H9 (cell line): ENCODE results near the gene WDR4. TPM values are rescaled to one million over a fixed set of nuclear protein-coding genes. Genes with fewer than 3 reads are reported as not detected.

Experiments
- DNase-seq: peaks from one replicate; pipeline ENCODE4 v3.0.0-alpha.2; 2017
- H2AFZ ChIP-seq: one replicate; pipeline ENCODE4 v1.6.1; 2013; ENCODE audit warnings: mild to moderate bottlenecking, low read length, control low read depth, moderate library complexity
- H2AK5ac ChIP-seq: 2 replicates; pipeline ENCODE4 v1.6.1; 2013; ENCODE audit warnings: low read length, control low read depth, mixed read lengths; ENCODE audit not compliant: insufficient read length
- H2BK120ac ChIP-seq: one replicate; pipeline ENCODE4 v1.6.1; 2013; ENCODE audit warnings: low read depth, mild to moderate bottlenecking, low read length, control low read depth, inconsistent platforms; ENCODE audit not compliant: poor library complexity, severe bottlenecking
- H2BK12ac ChIP-seq: 2 replicates; pipeline ENCODE4 v1.6.1; 2013; ENCODE audit warnings: low read length, control low read depth, mixed read lengths, low read depth; ENCODE audit not compliant: insufficient read length
- H2BK15ac ChIP-seq: 2 replicates; pipeline ENCODE4 v1.6.1; 2013; ENCODE audit warnings: low read depth, low read length, control low read depth
- H2BK20ac ChIP-seq: one replicate; pipeline ENCODE4 v1.6.1; 2013; ENCODE audit warnings: low read depth, mild to moderate bottlenecking, low read length, control low read depth, inconsistent platforms; ENCODE audit not compliant: poor library complexity, severe bottlenecking
- H2BK5ac ChIP-seq: 2 replicates; pipeline ENCODE4 v1.6.1; 2013; ENCODE audit warnings: low read length, control low read depth, mixed read lengths; ENCODE audit not compliant: insufficient read length
- H3K14ac ChIP-seq: 2 replicates; pipeline ENCODE4 v1.6.1; 2013; ENCODE audit warnings: low read length, control low read depth; ENCODE audit not compliant: insufficient read depth
- H3K18ac ChIP-seq: 2 replicates; pipeline ENCODE4 v1.6.1; 2013; ENCODE audit warnings: low read depth, mild to moderate bottlenecking, mixed read lengths, low read length, control low read depth; ENCODE audit not compliant: insufficient read length
- H3K23ac ChIP-seq: 2 replicates; pipeline ENCODE4 v1.6.1; 2013; ENCODE audit warnings: low read length, control low read depth, mixed read lengths, low read depth; ENCODE audit not compliant: insufficient read length
- H3K23me2 ChIP-seq: 2 replicates; pipeline ENCODE4 v1.6.1; 2013; ENCODE audit warnings: low read depth, mild to moderate bottlenecking, mixed read lengths, low read length, control low read depth; ENCODE audit not compliant: insufficient read length, poor library complexity, severe bottlenecking
- H3K27ac ChIP-seq: 2 replicates; pipeline ENCODE4 v1.5.1; 2013; ENCODE audit warnings: low read length, control low read depth, mixed read lengths, low read depth; ENCODE audit not compliant: insufficient read length
- H3K27me3 ChIP-seq: 2 replicates; pipeline ENCODE4 v1.6.1; 2013; ENCODE audit warnings: low read length, control low read depth, inconsistent platforms; ENCODE audit not compliant: insufficient read depth
- H3K4ac ChIP-seq: 2 replicates; pipeline ENCODE4 v1.6.1; 2013; ENCODE audit warnings: low read depth, mild to moderate bottlenecking, control low read depth, inconsistent platforms, low read length, moderate library complexity
- H3K4me1 ChIP-seq: 2 replicates; pipeline ENCODE4 v1.6.1; 2013; ENCODE audit warnings: low read length, control low read depth, inconsistent platforms; ENCODE audit not compliant: insufficient read depth
- H3K4me2 ChIP-seq: 2 replicates; pipeline ENCODE4 v1.6.1; 2013; ENCODE audit warnings: low read length, control low read depth, mixed read lengths; ENCODE audit not compliant: insufficient read length, insufficient read depth
- H3K56ac ChIP-seq: 2 replicates; pipeline ENCODE4 v1.6.1; 2013; ENCODE audit warnings: low read depth, mild to moderate bottlenecking, mixed read lengths, low read length, control low read depth; ENCODE audit not compliant: insufficient read length
- H3K79me1 ChIP-seq: 2 replicates; pipeline ENCODE4 v1.6.1; 2013; ENCODE audit warnings: low read depth, mild to moderate bottlenecking, moderate library complexity, low read length, control low read depth, inconsistent platforms; ENCODE audit not compliant: insufficient read depth, poor library complexity, severe bottlenecking
- H3K79me2 ChIP-seq: 2 replicates; pipeline ENCODE4 v1.6.1; 2013; ENCODE audit warnings: low read length, control low read depth, inconsistent platforms; ENCODE audit not compliant: insufficient read depth
- H3K9ac ChIP-seq: 2 replicates; pipeline ENCODE4 v1.6.1; 2013; ENCODE audit warnings: low read length, control low read depth, mixed read lengths; ENCODE audit not compliant: insufficient read length; ENCODE audit errors: extremely low read depth
- H3K9me3 ChIP-seq: one replicate; pipeline ENCODE4 v1.6.1; 2013; ENCODE audit warnings: low read depth, low read length, inconsistent platforms; ENCODE audit not compliant: control insufficient read depth
- H3T11ph ChIP-seq: one replicate; pipeline ENCODE4 v1.6.1; 2013; ENCODE audit warnings: mild to moderate bottlenecking, low read length, control low read depth, inconsistent platforms
- H4K20me1 ChIP-seq: one replicate; pipeline ENCODE4 v1.6.1; 2013; ENCODE audit not compliant: control insufficient read depth, insufficient read length, insufficient read depth
- H4K5ac ChIP-seq: 2 replicates; pipeline ENCODE4 v1.6.1; 2013; ENCODE audit warnings: low read depth, mild to moderate bottlenecking, mixed read lengths, low read length, control low read depth; ENCODE audit not compliant: insufficient read length
- H4K8ac ChIP-seq: replicated peaks from 2 replicates; pipeline ENCODE4 v1.6.1; 2013; ENCODE audit warnings: low read length, control low read depth, mixed read lengths, low read depth; ENCODE audit not compliant: insufficient read length
- H4K91ac ChIP-seq: 2 replicates; pipeline ENCODE4 v1.6.1; 2013; ENCODE audit warnings: low read depth, mild to moderate bottlenecking, moderate library complexity, mixed read lengths, low read length, control low read depth; ENCODE audit not compliant: insufficient read length
- H3K27ac Mint-ChIP-seq, 3 experiments: 2 replicates in 2 of 3; 3 replicates in 1 of 3; pipeline ENCODE4 v1.8.0; 2020 to 2021; ENCODE audit warnings: mixed read lengths in 3 of 3, mild to moderate bottlenecking in 1 of 3, moderate library complexity in 1 of 3
- H3K27me3 Mint-ChIP-seq: 2 replicates; pipeline ENCODE4 v1.8.0; 2021; ENCODE audit warnings: low read depth, mild to moderate bottlenecking, moderate library complexity, mixed read lengths
- H3K36me3 Mint-ChIP-seq, 3 experiments: 2 replicates in 2 of 3; 3 replicates in 1 of 3; pipeline ENCODE4 v1.8.0; 2020 to 2021; ENCODE audit warnings: low read depth in 3 of 3, mixed read lengths in 3 of 3; ENCODE audit not compliant: insufficient read depth in 1 of 3
- H3K4me1 Mint-ChIP-seq, 2 experiments: 2 replicates each; pipeline ENCODE4 v1.8.0; 2020; ENCODE audit warnings: mixed read lengths in 2 of 2
- H3K4me3 Mint-ChIP-seq, 2 experiments: 2 replicates in 1 of 2; 3 replicates in 1 of 2; pipeline ENCODE4 v1.8.0; 2020 to 2021; ENCODE audit warnings: mild to moderate bottlenecking in 2 of 2, mixed read lengths in 2 of 2, moderate library complexity in 1 of 2
- H3K9me3 Mint-ChIP-seq, 2 experiments: 2 replicates in 1 of 2; 3 replicates in 1 of 2; pipeline ENCODE4 v1.8.0; 2020; ENCODE audit warnings: mild to moderate bottlenecking in 2 of 2, mixed read lengths in 2 of 2, moderate library complexity in 1 of 2
- CTCF ChIP-seq: fragments of 200-600 bp; sonication (generic); conservative IDR thresholded peaks from 3 replicates; pipeline ENCODE4 v1.8.0; 2021; ENCODE audit warnings: antibody characterized with exemption, mild to moderate bottlenecking
- WGBS: extraction: QIAGEN DNeasy Blood & Tissue Kit; methylation state at CpG from one replicate; pipeline ENCODE4 v1.1.7; 2013; ENCODE audit warnings: missing lambda C conversion rate, low lambda C conversion rate, mixed read lengths; ENCODE audit not compliant: insufficient read length; ENCODE audit errors: extremely low coverage; 5-methylcytosine and 5-hydroxymethylcytosine counted together
- total RNA-seq: library from RNA; stranded (reverse); gene quantifications from 2 replicates; pipeline ENCODE4 v1.2.1, GENCODE V29; 2021

Gene WDR4
- total RNA-seq, 1 experiment from 2014 or later = 54.4 TPM

- Histone ChIP-seq H2BK15ac (no peak overlapping the region), H3K23ac (no peak overlapping the region), H3K56ac (no peak overlapping the region), H4K91ac (no peak overlapping the region), H3K4ac (no peak overlapping the region), H3K23me2 (no peaks in the 10 kb centered on the region), H3K27ac (no peak overlapping the region), H3K79me1 (no peaks in the 10 kb centered on the region), H2BK12ac (no peak overlapping the region), H3K4me2 (no peak overlapping the region), H3K79me2 (no peaks in the 10 kb centered on the region), H3K9me3 (no peaks in the 10 kb centered on the region), H4K20me1 (no peaks in the 10 kb centered on the region), H2BK20ac (no peak overlapping the region), H3K14ac (no peak overlapping the region), H2BK5ac (no peak overlapping the region), H2AK5ac (no peak overlapping the region), H3K4me1 (no peaks in the 10 kb centered on the region; the same call in 1 of the 2 replicates), H2BK120ac (no peak overlapping the region), H4K5ac (no peak overlapping the region), H3K18ac (no peak overlapping the region), H3T11ph (no peak overlapping the region), H2AFZ (no peak overlapping the region), H3K9ac (no peak overlapping the region), H4K8ac (no peak overlapping the region), H3K27me3 (no peaks in the 10 kb centered on the region)
- Mint-ChIP-seq H3K9me3 (no peaks in the 10 kb centered on the region), H3K27ac (no peak overlapping the region), H3K4me3 (no peak overlapping the region), H3K27me3 (no peaks in the 10 kb centered on the region), H3K4me1 (peaks cover 4 to 7% of the 10 kb centered on the region in 2 experiments; a peak in 3 of 4 replicates), H3K36me3 (peaks cover 0 to 10% (median 6%) of the 10 kb centered on the region in 3 experiments; a peak in 4 of 7 replicates)
- DNase-seq = no peak
- no CpG with 5 or more reads among the region's 5 CpGs for WGBS
- TF ChIP-seq CTCF = no peak
Measured at GRCh38 chr21:42887326-42887725, 8.0 kb upstream of the WDR4 start.
